GM21381 (cell line): Measurements from ENCODE around the gene SMO.
A peak's percentile ranks its signal among the peaks of the same experiment; 100 is the strongest.
"Not testable (repeated sequence)": the region's sequence is repeated elsewhere in the genome, so short reads cannot be mapped to it uniquely, and the experiment has no call there.

Source experiments
- ATAC-seq: cut with Tn5 transposase; IDR thresholded peaks from one replicate; pipeline ENCODE4 v1.9.1; 2021; ENCODE audit warnings: mild to moderate bottlenecking, moderate library complexity; ENCODE audit not compliant: unreplicated experiment

The SMO gene

GRCh38 chr7:129208667-129209066 is 20.2 kb downstream of the SMO start:
- no peak for ATAC-seq

- ATAC-seq, result no peak
Observed at GRCh38 chr7:129209067-129209926, 20.9 kb downstream of the SMO start.

GRCh38 chr7:129210256-129210988 is 22.0 kb downstream of the SMO start:
- no peak for ATAC-seq

- no peak for ATAC-seq
Observed at GRCh38 chr7:129210989-129211312, 22.5 kb downstream of the SMO start.

- ATAC-seq, result no peak
Observed at GRCh38 chr7:129212126-129212525, 23.7 kb downstream of the SMO start.

GRCh38 chr7:129212596-129212995 is 24.2 kb downstream of the SMO start:
- no peak for ATAC-seq

GRCh38 chr7:129213828-129214227 is 25.4 kb downstream of the SMO start:
- ATAC-seq, result no peak

GRCh38 chr7:129215691-129216090 is 27.3 kb downstream of the SMO start:
- ATAC-seq, result not testable (repeated sequence)

GRCh38 chr7:129216101-129216715 is 27.8 kb downstream of the SMO start:
- not testable (repeated sequence) for ATAC-seq

GRCh38 chr7:129216821-129217416 is 28.5 kb downstream of the SMO start:
- not testable (repeated sequence) for ATAC-seq

- no peak for ATAC-seq
Observed at GRCh38 chr7:129218514-129219062, 30.2 kb downstream of the SMO start.

GRCh38 chr7:129219166-129219565 is 30.7 kb downstream of the SMO start:
- not testable (repeated sequence) for ATAC-seq

GRCh38 chr7:129222064-129222463 is 33.6 kb downstream of the SMO start:
- no peak for ATAC-seq

GRCh38 chr7:129224251-129225205 is 36.1 kb downstream of the SMO start, which contains the start of gene AHCYL2:
Gene AHCYL2 (plus strand): TSS chr7:129225030.
- ATAC-seq, result peak; percentile 89

GRCh38 chr7:129225206-129225930 is 36.9 kb downstream of the SMO start:
- peak; percentile 29 for ATAC-seq

GRCh38 chr7:129225931-129226572 is 37.6 kb downstream of the SMO start:
- no peak for ATAC-seq

- no peak for ATAC-seq
Observed at GRCh38 chr7:129227646-129228578, 39.5 kb downstream of the SMO start.

GRCh38 chr7:129228633-129229032 is 40.2 kb downstream of the SMO start:
- ATAC-seq, result no peak
